Esophagus squamous epithelium (tissue), 4 donors: Measurements from ENCODE around the gene STRBP.

Experiments used
- CTCF ChIP-seq, 6 experiments: fragments of 450-650 bp in 4 of 6; fragments of 200-600 bp in 2 of 6; sonication (generic) in 2 of 6; IDR thresholded peaks; one replicate each; pipeline ENCODE4 v1.5.1; 2016 to 2019; ENCODE audit warnings: antibody characterized with exemption in 6 of 6, mild to moderate bottlenecking in 4 of 6, moderate library complexity in 4 of 6
- POLR2A ChIP-seq, 4 donors: fragments of 450-650 bp; IDR thresholded peaks; one replicate each; pipeline ENCODE4 v1.6.1; 2017; ENCODE audit warnings: antibody characterized with exemption in 4 of 4, mild to moderate bottlenecking in 4 of 4, moderate library complexity in 3 of 4

- no peak for TF ChIP-seq CTCF (IDR thresholded peaks at IDR 0.05)
- no peak for TF ChIP-seq POLR2A (IDR thresholded peaks at IDR 0.05)
These were observed 133.0 kb downstream of the STRBP start for GRCh38 chr9:123135430-123135829.
